Epithelial cell of proximal tubule (primary cell): ENCODE results near the gene PAIP1. TPM values are rescaled to one million over a fixed set of nuclear protein-coding genes. Genes with fewer than 3 reads are reported as not detected.
"Not testable (repeated sequence)": the region's sequence is repeated elsewhere in the genome, so short reads cannot be mapped to it uniquely, and the experiment has no call there.

ENCODE experiments used
- DNase-seq: peaks from one replicate; pipeline ENCODE4 v3.0.0-alpha.2; 2011; ENCODE audit warnings: low read depth
- H3K4me3 ChIP-seq: 2 replicates; pipeline ENCODE4 v1.5.1; 2011; ENCODE audit warnings: low read depth, mild to moderate bottlenecking, low read length
- CTCF ChIP-seq: conservative IDR thresholded peaks from 2 replicates; pipeline ENCODE4 v1.5.1; 2012; ENCODE audit warnings: low read depth, mild to moderate bottlenecking, low read length
- total RNA-seq: library from RNA; depleted of rRNA; stranded (reverse); fragments of >200 nt; gene quantifications from 2 replicates; pipeline ENCODE4 v1.2.3, GENCODE V29; 2015

PAIP1 gene
- total RNA-seq, 1 donor from 2014 or later = 98.4 TPM

- DNase-seq = no peak
- TF ChIP-seq CTCF = no peak
- no peak overlapping the region for H3K4me3 ChIP-seq
These were observed 12.4 kb upstream of the PAIP1 start for GRCh38 chr5:43569236-43569746.

- no peak overlapping the region for H3K4me3 ChIP-seq
- DNase-seq = no peak
- no peak for TF ChIP-seq CTCF
These were observed 11.1 kb upstream of the PAIP1 start for GRCh38 chr5:43567967-43568366.

GRCh38 chr5:43565043-43565442 is 8.2 kb upstream of the PAIP1 start:
- no peak overlapping the region for H3K4me3 ChIP-seq
- TF ChIP-seq CTCF = no peak
- no peak for DNase-seq

GRCh38 chr5:43564289-43564850 is 7.5 kb upstream of the PAIP1 start:
- H3K4me3 ChIP-seq = no peak overlapping the region
- no peak for TF ChIP-seq CTCF
- DNase-seq = no peak

GRCh38 chr5:43563321-43563720 is 6.4 kb upstream of the PAIP1 start:
- no peak for DNase-seq

GRCh38 chr5:43561356-43561755 is 4.5 kb upstream of the PAIP1 start:
- no peak for TF ChIP-seq CTCF
- H3K4me3 ChIP-seq = no peak overlapping the region
- DNase-seq = no peak

More at GRCh38 chr5:43563321-43563720, 6.4 kb upstream of the PAIP1 start:
- TF ChIP-seq CTCF = no peak
- H3K4me3 ChIP-seq = no peak overlapping the region

- no peak for DNase-seq
- TF ChIP-seq CTCF = no peak
- H3K4me3 ChIP-seq = no peak overlapping the region
These were observed 3.3 kb upstream of the PAIP1 start for GRCh38 chr5:43560128-43560527.

GRCh38 chr5:43556607-43556856 is 345 bp downstream of the PAIP1 start:
- H3K4me3 ChIP-seq = peak overlapping the region; percentile 85
- not testable (repeated sequence) for DNase-seq
